HEK293T (cell line): ENCODE results near the gene POLD3.

ENCODE experiments used
- ARNT ChIP-seq: fragments of 450-650 bp; IDR thresholded peaks from 2 replicates; pipeline ENCODE4 v1.6.1; 2017; ENCODE audit warnings: mild to moderate bottlenecking
- BHLHE40 ChIP-seq: fragments of 450-650 bp; IDR thresholded peaks from 2 replicates; pipeline ENCODE4 v1.6.1; 2016; ENCODE audit warnings: mild to moderate bottlenecking, moderate library complexity, borderline replicate concordance
- CTBP1 ChIP-seq: fragments of 450-650 bp; IDR thresholded peaks from 2 replicates; pipeline ENCODE4 v1.6.1; 2016; ENCODE audit warnings: borderline replicate concordance
- FOXA1 ChIP-seq: fragments of 450-650 bp; IDR thresholded peaks from 2 replicates; pipeline ENCODE4 v1.6.1; 2016; ENCODE audit warnings: mild to moderate bottlenecking
- FOXK2 ChIP-seq: fragments of 450-650 bp; IDR thresholded peaks from 2 replicates; pipeline ENCODE4 v1.6.1; 2016; ENCODE audit warnings: mild to moderate bottlenecking
- FOXM1 ChIP-seq: fragments of 450-650 bp; IDR thresholded peaks from 2 replicates; pipeline ENCODE4 v1.6.1; 2017; ENCODE audit warnings: mild to moderate bottlenecking, borderline replicate concordance
- HDGF ChIP-seq: fragments of 450-650 bp; IDR thresholded peaks from 2 replicates; pipeline ENCODE4 v1.6.1; 2017; ENCODE audit warnings: antibody characterized with exemption, borderline replicate concordance
- LEF1 ChIP-seq: fragments of 450-650 bp; IDR thresholded peaks from 2 replicates; pipeline ENCODE4 v1.6.1; 2017; ENCODE audit warnings: mild to moderate bottlenecking, borderline replicate concordance
- SP1 ChIP-seq: fragments of 450-650 bp; IDR thresholded peaks from 2 replicates; pipeline ENCODE4 v1.6.1; 2017
- SUZ12 ChIP-seq: fragments of 450-650 bp; IDR thresholded peaks from 2 replicates; pipeline ENCODE4 v1.6.1; 2016; ENCODE audit warnings: mild to moderate bottlenecking
- TARDBP ChIP-seq: fragments of 450-650 bp; IDR thresholded peaks from 2 replicates; pipeline ENCODE4 v1.6.1; 2016

DNA sequence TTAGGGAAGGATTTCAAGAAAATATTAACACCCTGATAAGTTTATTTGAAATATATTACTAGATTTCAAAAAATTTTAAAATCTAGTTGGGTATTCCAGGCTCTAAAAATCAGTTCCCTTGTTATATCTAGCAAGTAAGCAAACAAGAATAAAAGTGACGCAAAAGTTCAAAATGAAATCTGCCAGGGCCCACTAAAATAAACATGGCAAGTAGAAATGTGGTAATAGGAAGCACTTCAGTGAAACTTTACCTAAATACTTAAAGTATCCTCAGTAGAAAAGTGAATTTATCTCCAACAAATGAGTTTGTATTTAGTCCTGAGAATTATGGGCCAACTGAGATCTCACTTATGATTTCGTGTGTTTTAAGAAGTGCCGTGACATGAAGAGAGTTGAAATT, 23.6 kb downstream of the POLD3 start:
- TF ChIP-seq SUZ12 = no peak
- TF ChIP-seq CTBP1 = no peak
- TF ChIP-seq LEF1 = no peak
- TF ChIP-seq SP1 = no peak
- TF ChIP-seq BHLHE40 = no peak
- TF ChIP-seq FOXK2 = no peak
- no peak for TF ChIP-seq FOXA1
- no peak for TF ChIP-seq TARDBP
- no peak for TF ChIP-seq FOXM1
- TF ChIP-seq ARNT = no peak
- no peak for TF ChIP-seq HDGF
